Pancreas (tissue), 10 donors: Measurements from ENCODE around the gene IGF1. TPM values are rescaled to one million over a fixed set of nuclear protein-coding genes. Genes with fewer than 3 reads are reported as not detected.
A peak's percentile ranks its signal among the peaks of the same experiment; 100 is the strongest.

ENCODE experiments used
- ATAC-seq, 4 donors: fragments of 200-7000 bp; cut with Tn5 transposase; one replicate each; pipeline versions ENCODE4 v1.8.0 to v1.9.1; 2020; ENCODE audit warnings: mild to moderate bottlenecking in 4 of 4, moderate library complexity in 4 of 4
- DNase-seq, 6 donors: peaks; one replicate each; pipeline ENCODE4 v3.0.0-alpha.2; 2020
- FAIRE-seq: peaks from 2 replicates; lab custom pipeline; 2012; peaks lifted over from hg19 to GRCh38; lab: Jason Lieb, UNC
- H3K27ac ChIP-seq, 4 donors: fragments of 200-600 bp; sonication (generic); 1 replicate in 3 of 4; 2 replicates in 1 of 4; pipeline versions ENCODE4 v1.5.0 to v1.8.0; 2020
- H3K27me3 ChIP-seq, 4 donors: fragments of 200-600 bp; one replicate each; pipeline ENCODE4 v1.8.0; 2021
- H3K36me3 ChIP-seq, 3 donors: fragments of 200-600 bp; sonication (generic) in 1 of 3; one replicate each; pipeline versions ENCODE4 v1.5.0 to v1.8.0; 2020 to 2021
- H3K4me1 ChIP-seq, 3 donors: fragments of 200-600 bp; one replicate each; pipeline ENCODE4 v1.8.0; 2021
- H3K4me3 ChIP-seq, 4 donors: fragments of 200-600 bp; sonication (generic) in 2 of 4; one replicate each; pipeline versions ENCODE4 v1.5.0 to v1.8.0; 2020 to 2021
- H3K9me3 ChIP-seq, 4 donors: fragments of 200-600 bp; one replicate each; pipeline ENCODE4 v1.8.0; 2021
- WGBS, 2 donors: extraction: QIAGEN DNeasy Blood & Tissue Kit; methylation state at CpG; one replicate each; pipeline ENCODE4 v1.1.7; 2013; 5-methylcytosine and 5-hydroxymethylcytosine counted together
- intact Hi-C, 3 donors: fragments of 100-400 bp; cut with DNase I; formaldehyde crosslinking; loops; one replicate each; pipeline versions ENCODE4 v1.11.1 to v1.14.2; 2022
- polyA plus RNA-seq, 2 donors: library from polyadenylated mRNA; stranded (reverse); fragments of 200-250 nt; gene quantifications; one replicate each; pipeline ENCODE4 v1.2.3, GENCODE V29; 2013
- total RNA-seq, 6 donors: library from RNA; stranded (reverse); fragmentation: NEBNext Ultra II Directional in 4 of 6; extraction: Animal tissue kit (Norgen Biotek cat#: 25700) in 4 of 6; gene quantifications; one replicate each; pipeline versions ENCODE4 v1.2.1 to v1.2.4, GENCODE V29; 2021 to 2023
- TF ChIP-seq, protein P1 (sequence below), 4 donors: fragments of 200-600 bp; sonication (generic) in 3 of 4; IDR thresholded peaks; one replicate each; pipeline versions ENCODE4 v1.5.0 to v1.8.0; 2021; ENCODE audit warnings: antibody characterized with exemption in 4 of 4
- donor health status: healthy with polysubstance abuse.
- donor health status: DM: no; HTN: no; CAD: no; lungs with moderate emphysema.
- donor health status: DM: no; HTN: no; CAD: no.
- donor health status: control.
- donor health status: control.
- donor health status: Bipolar disorder and iron deficiency.
- donor health status: DM: yes; HTN: yes; CAD: no.
- donor health status: DM: no; HTN: no; CAD: no.
- donor health status: DM: no; HTN: no; CAD: no.
- donor health status: DM: yes; HTN: yes; CAD: no.

Gene IGF1
- total and polyA plus RNA-seq, 8 donors = 1.5 to 23.8 (median 4.6) TPM

DNA sequence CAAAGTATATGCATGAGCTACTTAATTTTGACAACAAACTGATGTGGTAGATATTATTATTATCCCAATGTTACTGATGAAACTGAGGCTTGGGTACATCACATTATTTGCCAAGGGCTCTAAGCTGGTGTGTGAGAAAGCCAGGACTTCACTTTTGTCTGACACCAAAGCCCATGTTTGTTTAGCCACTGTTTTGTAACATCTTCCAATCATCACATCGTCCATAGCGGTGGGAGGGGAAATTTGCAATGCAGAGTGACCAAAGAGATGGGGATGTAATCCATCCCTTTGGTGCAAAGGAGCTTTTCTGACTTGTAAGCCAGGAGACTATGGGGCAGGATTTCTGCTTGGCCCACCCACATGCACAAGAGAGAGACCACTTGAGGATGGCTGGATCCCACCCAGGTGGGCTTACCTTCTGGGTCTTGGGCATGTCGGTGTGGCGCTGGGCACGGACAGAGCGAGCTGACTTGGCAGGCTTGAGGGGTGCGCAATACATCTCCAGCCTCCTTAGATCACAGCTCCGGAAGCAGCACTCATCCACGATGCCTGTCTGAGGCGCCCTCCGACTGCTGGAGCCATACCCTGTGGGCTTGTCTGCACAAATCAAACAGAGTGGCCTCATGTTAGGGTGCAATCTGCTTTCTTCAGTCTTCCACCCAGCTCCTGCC, 61.1 kb downstream of the IGF1 start:
- ATAC-seq = no peak
- TF ChIP-seq, protein P1, sequence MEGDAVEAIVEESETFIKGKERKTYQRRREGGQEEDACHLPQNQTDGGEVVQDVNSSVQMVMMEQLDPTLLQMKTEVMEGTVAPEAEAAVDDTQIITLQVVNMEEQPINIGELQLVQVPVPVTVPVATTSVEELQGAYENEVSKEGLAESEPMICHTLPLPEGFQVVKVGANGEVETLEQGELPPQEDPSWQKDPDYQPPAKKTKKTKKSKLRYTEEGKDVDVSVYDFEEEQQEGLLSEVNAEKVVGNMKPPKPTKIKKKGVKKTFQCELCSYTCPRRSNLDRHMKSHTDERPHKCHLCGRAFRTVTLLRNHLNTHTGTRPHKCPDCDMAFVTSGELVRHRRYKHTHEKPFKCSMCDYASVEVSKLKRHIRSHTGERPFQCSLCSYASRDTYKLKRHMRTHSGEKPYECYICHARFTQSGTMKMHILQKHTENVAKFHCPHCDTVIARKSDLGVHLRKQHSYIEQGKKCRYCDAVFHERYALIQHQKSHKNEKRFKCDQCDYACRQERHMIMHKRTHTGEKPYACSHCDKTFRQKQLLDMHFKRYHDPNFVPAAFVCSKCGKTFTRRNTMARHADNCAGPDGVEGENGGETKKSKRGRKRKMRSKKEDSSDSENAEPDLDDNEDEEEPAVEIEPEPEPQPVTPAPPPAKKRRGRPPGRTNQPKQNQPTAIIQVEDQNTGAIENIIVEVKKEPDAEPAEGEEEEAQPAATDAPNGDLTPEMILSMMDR (IDR thresholded peaks at IDR 0.05) = no peak

DNA sequence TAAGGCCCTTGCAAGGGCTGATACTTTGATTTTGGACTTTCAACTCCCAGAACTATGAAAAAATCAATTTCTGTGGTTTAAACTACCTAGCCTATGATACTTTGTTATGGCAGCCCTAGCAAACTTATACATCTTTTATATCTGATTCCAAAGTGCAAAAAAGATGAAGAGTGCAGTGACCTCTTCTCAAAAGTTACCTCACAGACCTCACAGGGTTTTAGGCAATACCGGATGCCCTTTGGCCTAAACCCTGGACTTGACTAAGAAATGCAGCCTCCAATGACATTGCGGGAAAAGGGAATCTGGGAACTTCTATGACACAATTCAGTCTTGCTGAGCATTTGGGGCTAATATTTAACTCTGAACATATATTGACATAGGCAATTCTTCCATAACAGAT, 63.3 kb downstream of the IGF1 start:
- 63 to 77% methylated on average over 2 of the region's 2 CpGs for WGBS, 2 donors
- H3K9me3 ChIP-seq = no peaks in the 10 kb centered on the region
- FAIRE-seq (no peak), DNase-seq (no peak), ATAC-seq (peak in 1 of 4 donors; percentile 48)
- peaks cover 0 to 4% (median 0%) of the 10 kb centered on the region in 3 donors for H3K4me1 ChIP-seq
- no peak overlapping the region for H3K27ac ChIP-seq
- H3K4me3 ChIP-seq = no peak overlapping the region
- intact Hi-C loops = no loop called here
- H3K36me3 ChIP-seq = no peaks in the 10 kb centered on the region
- no peaks in the 10 kb centered on the region for H3K27me3 ChIP-seq
- TF ChIP-seq, protein P1 (IDR thresholded peaks at IDR 0.05) = no peak

More for the DNA sequence above, 61.1 kb downstream of the IGF1 start:
- no peak overlapping the region for H3K27ac ChIP-seq
- no peaks in the 10 kb centered on the region for H3K9me3 ChIP-seq
- no peaks in the 10 kb centered on the region for H3K27me3 ChIP-seq
- no peak for FAIRE-seq
- peak in 1 of 6 donors; percentile 27 for DNase-seq
- H3K4me3 ChIP-seq = no peak overlapping the region
- intact Hi-C loops = no loop called here
- peaks cover 0 to 6% (median 4%) of the 10 kb centered on the region in 3 donors for H3K4me1 ChIP-seq
- H3K36me3 ChIP-seq = no peaks in the 10 kb centered on the region
- WGBS, 2 donors = 92 to 94% methylated on average over 11 of the region's 11 CpGs

DNA sequence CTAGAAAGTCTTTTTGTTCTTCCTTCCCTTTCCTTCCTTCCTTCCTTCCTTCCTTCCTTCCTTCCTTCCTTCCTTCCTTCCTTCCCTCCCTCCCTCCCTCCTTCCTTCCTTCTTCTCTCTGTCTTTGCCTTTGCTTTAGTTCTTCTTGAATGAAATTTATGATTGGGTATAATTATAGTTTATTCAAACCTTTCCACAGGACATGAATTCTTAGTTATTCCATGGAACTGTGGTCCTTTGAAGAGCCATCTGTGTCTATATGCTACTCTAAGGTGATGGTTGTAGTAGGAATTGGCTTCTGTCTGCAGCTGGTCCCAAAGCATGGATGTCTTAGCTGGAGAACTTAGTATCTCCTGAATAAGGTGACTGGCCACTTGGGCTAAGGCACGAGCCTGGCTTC, 64.8 kb downstream of the IGF1 start:
- TF ChIP-seq, protein P1 (IDR thresholded peaks at IDR 0.05) = no peak
- Histone ChIP-seq H3K27ac (no peak overlapping the region), H3K36me3 (no peaks in the 10 kb centered on the region), H3K4me1 (peaks cover 0 to 4% (median 0%) of the 10 kb centered on the region in 3 donors), H3K4me3 (no peak overlapping the region), H3K27me3 (no peaks in the 10 kb centered on the region), H3K9me3 (no peaks in the 10 kb centered on the region)
- FAIRE-seq = no peak
- WGBS, 2 donors = 66 to 76% methylated on average over 1 of the region's 1 CpG
- no peak for ATAC-seq
- DNase-seq = no peak
- intact Hi-C loops = no loop called here

DNA sequence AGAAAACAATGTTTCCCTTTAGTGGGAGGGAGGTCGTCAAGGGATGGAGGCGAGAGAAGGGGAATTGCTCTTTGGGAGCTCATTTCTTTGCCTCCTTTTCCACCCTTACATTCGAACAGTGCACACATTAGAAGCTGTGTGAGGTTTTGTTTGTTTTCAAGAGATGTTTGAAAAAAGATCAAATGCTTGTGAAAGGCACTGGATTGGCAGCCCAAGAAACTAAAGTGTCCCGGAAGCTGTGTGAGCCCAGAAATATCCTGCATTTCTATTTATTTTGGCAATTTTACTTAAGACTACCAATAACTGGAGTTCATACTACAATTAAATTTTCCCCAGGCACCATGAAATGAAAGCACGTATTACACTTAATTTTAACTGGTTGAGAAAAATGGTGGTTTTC, 67.0 kb downstream of the IGF1 start:
- intact Hi-C loops = no loop called here

DNA sequence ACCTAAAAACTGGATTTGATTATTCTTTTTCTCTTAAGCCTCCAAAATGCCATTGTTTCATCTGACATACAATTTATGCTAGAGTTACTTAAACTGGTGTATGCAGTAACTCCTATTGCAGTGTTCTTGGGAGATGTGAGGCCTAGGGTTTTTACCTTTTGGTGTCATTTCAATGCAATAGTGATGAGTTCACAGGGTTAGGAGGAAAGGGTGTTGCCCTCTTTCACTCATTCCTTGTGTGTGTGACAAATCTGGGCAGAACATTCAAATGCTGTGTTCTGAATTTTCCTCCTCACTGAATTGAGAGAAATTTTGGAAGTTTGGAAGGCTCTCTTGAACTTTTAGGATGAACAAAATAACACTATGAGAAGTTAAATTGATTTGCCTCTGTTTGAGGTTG, 69.9 kb downstream of the IGF1 start:
- no peaks in the 10 kb centered on the region for H3K9me3 ChIP-seq
- ATAC-seq = no peak
- TF ChIP-seq, protein P1 (IDR thresholded peaks at IDR 0.05) = no peak
- intact Hi-C loops = no loop called here
- peaks cover 0 to 5% (median 0%) of the 10 kb centered on the region in 3 donors for H3K4me1 ChIP-seq
- no peaks in the 10 kb centered on the region for H3K36me3 ChIP-seq
- no peak overlapping the region for H3K4me3 ChIP-seq
- H3K27me3 ChIP-seq = no peaks in the 10 kb centered on the region
- FAIRE-seq = no peak
- H3K27ac ChIP-seq = no peak overlapping the region
- DNase-seq = no peak

More for the DNA sequence above, 67.0 kb downstream of the IGF1 start:
- no peak overlapping the region for H3K4me3 ChIP-seq
- no peaks in the 10 kb centered on the region for H3K27me3 ChIP-seq
- WGBS, 2 donors = 69 to 74% methylated on average over 5 of the region's 5 CpGs
- H3K9me3 ChIP-seq = no peaks in the 10 kb centered on the region
- H3K27ac ChIP-seq = no peak overlapping the region
- TF ChIP-seq, protein P1 (IDR thresholded peaks at IDR 0.05) = no peak
- FAIRE-seq (no peak), ATAC-seq (no peak), DNase-seq (no peak)
- H3K36me3 ChIP-seq = no peaks in the 10 kb centered on the region
- peaks cover 0 to 4% (median 0%) of the 10 kb centered on the region in 3 donors for H3K4me1 ChIP-seq
